ENCODE results near the gene MVB12B.

The MVB12B gene

GRCh38 chr9:126431077-126431742 is 104.6 kb downstream of the MVB12B start:
- no peak for DNase-seq (ENCODE audit: low read depth)

- no peak for DNase-seq (ENCODE audit: low read depth)
Measured at GRCh38 chr9:126432659-126433058, 106.0 kb downstream of the MVB12B start.

GRCh38 chr9:126435105-126435504 is 108.5 kb downstream of the MVB12B start:
- DNase-seq (ENCODE audit: low read depth): no peak

GRCh38 chr9:126435626-126436025 is 109.0 kb downstream of the MVB12B start:
- no peak for DNase-seq (ENCODE audit: low read depth)

GRCh38 chr9:126436545-126437267 is 110.1 kb downstream of the MVB12B start:
- DNase-seq (ENCODE audit: low read depth): no peak

GRCh38 chr9:126437268-126437666 is 110.6 kb downstream of the MVB12B start:
- DNase-seq (ENCODE audit: low read depth): no peak

GRCh38 chr9:126437701-126438100 is 111.1 kb downstream of the MVB12B start:
- no peak for DNase-seq (ENCODE audit: low read depth)

GRCh38 chr9:126438741-126439401 is 112.2 kb downstream of the MVB12B start:
- DNase-seq (ENCODE audit: low read depth): no peak

GRCh38 chr9:126439402-126439765 is 112.8 kb downstream of the MVB12B start:
- no peak for DNase-seq (ENCODE audit: low read depth)

GRCh38 chr9:126439883-126440653 is 113.4 kb downstream of the MVB12B start:
- no peak for DNase-seq (ENCODE audit: low read depth)

GRCh38 chr9:126440940-126441339 is 114.3 kb downstream of the MVB12B start:
- no peak for DNase-seq (ENCODE audit: low read depth)

- no peak for DNase-seq (ENCODE audit: low read depth)
Measured at GRCh38 chr9:126442636-126443035, 116.0 kb downstream of the MVB12B start.

- no peak for DNase-seq (ENCODE audit: low read depth)
Measured at GRCh38 chr9:126443144-126443543, 116.5 kb downstream of the MVB12B start.

GRCh38 chr9:126448136-126448535 is 121.5 kb downstream of the MVB12B start:
- no peak for DNase-seq (ENCODE audit: low read depth)

- DNase-seq (ENCODE audit: low read depth): no peak
Measured at GRCh38 chr9:126448865-126449577, 122.4 kb downstream of the MVB12B start.

- no peak for DNase-seq (ENCODE audit: low read depth)
Measured at GRCh38 chr9:126449725-126450667, 123.4 kb downstream of the MVB12B start.

GRCh38 chr9:126450668-126451205 is 124.1 kb downstream of the MVB12B start:
- no peak for DNase-seq (ENCODE audit: low read depth)

GRCh38 chr9:126451316-126451885 is 124.8 kb downstream of the MVB12B start:
- DNase-seq (ENCODE audit: low read depth): no peak

GRCh38 chr9:126452106-126452505 is 125.5 kb downstream of the MVB12B start:
- DNase-seq (ENCODE audit: low read depth): no peak

Measured in activated T-cell treated with anti-CD3 and anti-CD28 coated beads for 1 hour (primary cell).